ENCODE measurements around the gene BIRC6. TPM values are rescaled to one million over a fixed set of nuclear protein-coding genes. Genes with fewer than 3 reads are reported as not detected.

Gene BIRC6
- total RNA-seq, 2 donors from 2014 or later: 149 to 160 TPM

GRCh38 chr2:32399221-32399620 lies 42.4 kb downstream of the BIRC6 start:
- Histone ChIP-seq H3K27me3 (replicated peaks; ENCODE audit: insufficient read depth) (no peaks in the 10 kb centered on the region), H3K36me3 (peaks cover 12% of the 10 kb centered on the region), H3K4me3 (no peak overlapping the region), H3K9me3 (no peaks in the 10 kb centered on the region), H3K4me1 (ENCODE audit: control insufficient read depth in 1 of 2, low read depth in 2 of 2) (no peaks in the 10 kb centered on the region), H3K27ac (no peak overlapping the region)
- DNase-seq (ENCODE audit: low spot score) (no peak), ATAC-seq (ENCODE audit: insufficient number of reproducible peaks, low FRiP score, low read depth) (no peak)
- TF ChIP-seq, protein P1, sequence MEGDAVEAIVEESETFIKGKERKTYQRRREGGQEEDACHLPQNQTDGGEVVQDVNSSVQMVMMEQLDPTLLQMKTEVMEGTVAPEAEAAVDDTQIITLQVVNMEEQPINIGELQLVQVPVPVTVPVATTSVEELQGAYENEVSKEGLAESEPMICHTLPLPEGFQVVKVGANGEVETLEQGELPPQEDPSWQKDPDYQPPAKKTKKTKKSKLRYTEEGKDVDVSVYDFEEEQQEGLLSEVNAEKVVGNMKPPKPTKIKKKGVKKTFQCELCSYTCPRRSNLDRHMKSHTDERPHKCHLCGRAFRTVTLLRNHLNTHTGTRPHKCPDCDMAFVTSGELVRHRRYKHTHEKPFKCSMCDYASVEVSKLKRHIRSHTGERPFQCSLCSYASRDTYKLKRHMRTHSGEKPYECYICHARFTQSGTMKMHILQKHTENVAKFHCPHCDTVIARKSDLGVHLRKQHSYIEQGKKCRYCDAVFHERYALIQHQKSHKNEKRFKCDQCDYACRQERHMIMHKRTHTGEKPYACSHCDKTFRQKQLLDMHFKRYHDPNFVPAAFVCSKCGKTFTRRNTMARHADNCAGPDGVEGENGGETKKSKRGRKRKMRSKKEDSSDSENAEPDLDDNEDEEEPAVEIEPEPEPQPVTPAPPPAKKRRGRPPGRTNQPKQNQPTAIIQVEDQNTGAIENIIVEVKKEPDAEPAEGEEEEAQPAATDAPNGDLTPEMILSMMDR (IDR thresholded peaks at IDR 0.05): no peak

GRCh38 chr2:32402091-32402490 lies 45.3 kb downstream of the BIRC6 start:
- ATAC-seq (ENCODE audit: insufficient number of reproducible peaks, low FRiP score, low read depth) (no peak), DNase-seq (ENCODE audit: low spot score) (no peak)
- Histone ChIP-seq H3K4me3 (no peak overlapping the region), H3K9me3 (no peaks in the 10 kb centered on the region), H3K27ac (no peak overlapping the region), H3K27me3 (replicated peaks; ENCODE audit: insufficient read depth) (no peaks in the 10 kb centered on the region), H3K4me1 (ENCODE audit: control insufficient read depth in 1 of 2, low read depth in 2 of 2) (no peaks in the 10 kb centered on the region), H3K36me3 (peaks cover 7% of the 10 kb centered on the region)
- TF ChIP-seq, protein P1 (IDR thresholded peaks at IDR 0.05): no peak

- TF ChIP-seq, protein P1 (IDR thresholded peaks at IDR 0.05): no peak
- DNase-seq (ENCODE audit: low spot score) (no peak), ATAC-seq (ENCODE audit: insufficient number of reproducible peaks, low FRiP score, low read depth) (no peak)
- Histone ChIP-seq H3K27me3 (replicated peaks; ENCODE audit: insufficient read depth) (no peaks in the 10 kb centered on the region), H3K4me3 (no peak overlapping the region), H3K4me1 (ENCODE audit: control insufficient read depth in 1 of 2, low read depth in 2 of 2) (no peaks in the 10 kb centered on the region), H3K27ac (no peak overlapping the region), H3K36me3 (no peaks in the 10 kb centered on the region), H3K9me3 (no peaks in the 10 kb centered on the region)
These were observed 47.0 kb downstream of the BIRC6 start for GRCh38 chr2:32403782-32404181.

DNA sequence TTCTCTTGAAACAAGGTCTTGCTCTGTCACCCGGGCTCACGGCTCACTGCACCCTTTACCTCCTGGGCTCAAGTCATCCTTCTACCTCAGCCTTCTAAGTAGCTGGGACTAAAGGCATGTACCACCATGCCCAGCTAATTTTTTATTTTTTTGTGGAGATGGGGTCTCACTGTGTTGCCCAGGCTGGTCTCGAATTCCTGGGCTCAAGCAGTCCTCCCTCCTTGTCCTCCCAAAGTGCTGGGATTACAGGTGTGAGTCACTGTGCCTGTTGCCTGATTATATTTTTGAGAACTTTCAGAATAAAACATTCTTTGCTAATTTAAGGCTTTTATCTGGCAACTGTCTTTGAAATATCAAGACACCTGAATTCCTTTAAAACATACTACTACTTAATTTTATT lies 47.9 kb downstream of the BIRC6 start:
- DNase-seq (ENCODE audit: low spot score): no peak
- H3K27me3 ChIP-seq (replicated peaks; ENCODE audit: insufficient read depth): no peaks in the 10 kb centered on the region
- no peak for ATAC-seq (ENCODE audit: insufficient number of reproducible peaks, low FRiP score, low read depth)
- H3K27ac ChIP-seq: no peak overlapping the region
- no peaks in the 10 kb centered on the region for H3K9me3 ChIP-seq
- H3K4me3 ChIP-seq: no peak overlapping the region
- TF ChIP-seq, protein P1 (IDR thresholded peaks at IDR 0.05): no peak
- H3K4me1 ChIP-seq (ENCODE audit: control insufficient read depth in 1 of 2, low read depth in 2 of 2): no peaks in the 10 kb centered on the region
- H3K36me3 ChIP-seq: no peaks in the 10 kb centered on the region

DNA sequence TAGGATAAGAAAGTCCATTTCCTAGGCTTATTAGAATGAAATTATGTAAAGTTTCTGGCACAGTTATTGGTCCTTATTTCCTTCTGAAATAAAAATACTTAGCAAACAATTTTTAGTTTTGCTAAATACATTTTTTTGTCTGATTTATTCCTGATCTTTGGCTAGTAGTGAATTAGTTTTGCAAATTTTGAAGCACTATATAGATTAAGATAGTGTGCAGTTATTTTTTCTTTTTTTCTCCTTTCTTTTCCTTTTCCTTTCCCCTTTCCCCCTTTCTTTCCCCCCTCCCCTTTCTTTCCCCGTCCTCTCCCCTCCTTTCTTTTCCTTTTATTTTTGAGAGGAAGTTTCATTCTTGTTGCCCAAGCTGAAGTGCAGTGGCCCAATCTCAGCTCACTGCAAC lies 59.7 kb downstream of the BIRC6 start:
- H3K4me3 ChIP-seq: no peak overlapping the region
- peaks cover 5 to 34% of the 10 kb centered on the region in 2 donors for H3K4me1 ChIP-seq (ENCODE audit: control insufficient read depth in 1 of 2, low read depth in 2 of 2)
- H3K27me3 ChIP-seq (replicated peaks; ENCODE audit: insufficient read depth): no peaks in the 10 kb centered on the region
- H3K27ac ChIP-seq: no peak overlapping the region
- DNase-seq (ENCODE audit: low spot score) (no peak), ATAC-seq (ENCODE audit: insufficient number of reproducible peaks, low FRiP score, low read depth) (no peak)
- peaks cover 11% of the 10 kb centered on the region for H3K36me3 ChIP-seq
- no peaks in the 10 kb centered on the region for H3K9me3 ChIP-seq
- TF ChIP-seq, protein P1 (IDR thresholded peaks at IDR 0.05): no peak
